BJ (cell line): ENCODE measurements around the gene DEAF1. TPM values are rescaled to one million over a fixed set of nuclear protein-coding genes. Genes with fewer than 3 reads are reported as not detected.

ENCODE experiments used
- CTCF ChIA-PET: fragments of 350-600 bp; formaldehyde crosslinking; extraction: SDS; loops from one replicate; lab custom pipeline; 2021; ENCODE audit warnings: antibody characterized with exemption, inconsistent platforms; lab: Yijun Ruan, JAX
- POLR2A ChIA-PET: fragments of 300-600 bp; sonication (Branson Sonifier 250); formaldehyde crosslinking; extraction: SDS; loops from one replicate; lab custom pipeline; 2021; ENCODE audit warnings: antibody characterized with exemption; lab: Charles Lee
- DNase-seq: peaks from one replicate; pipeline ENCODE4 v3.0.0-alpha.2; 2011; ENCODE audit warnings: low read depth
- H3K27me3 ChIP-seq: 2 replicates; pipeline ENCODE4 v1.6.0; 2011; ENCODE audit warnings: low read length; ENCODE audit not compliant: control insufficient read depth, insufficient read depth
- H3K36me3 ChIP-seq: 2 replicates; pipeline ENCODE4 v1.5.1; 2011; ENCODE audit warnings: low read length; ENCODE audit not compliant: control insufficient read depth, insufficient read depth
- H3K4me3 ChIP-seq: 2 replicates; pipeline ENCODE4 v1.5.1; 2011; ENCODE audit warnings: low read depth, mild to moderate bottlenecking, control low read depth, low read length
- CTCF ChIP-seq: IDR thresholded peaks from 2 replicates; pipeline ENCODE4 v1.5.1; 2011; ENCODE audit warnings: low read depth, mild to moderate bottlenecking, control low read depth, inconsistent platforms, low read length, moderate library complexity; ENCODE audit not compliant: insufficient read depth
- polyA plus RNA-seq: library from polyadenylated mRNA; depleted of rRNA; stranded (reverse); fragments of >200 nt; gene quantifications from 2 replicates; pipeline ENCODE4 v1.2.3, GENCODE V29; 2011

Gene DEAF1
- polyA plus RNA-seq, 1 experiment: 27.7 TPM

GRCh38 chr11:721247-721740, 26.3 kb upstream of the DEAF1 start:
- POLR2A ChIA-PET: no interaction called here
- CTCF ChIA-PET: interaction anchor here (1.4 to 4.4 kb wide), 4 partner anchors 24 to 167 kb away, joined by 4 to 18 read pairs (median 14); partner anchors contain the start of gene TALDO1

GRCh38 chr11:720642-721246, 25.7 kb upstream of the DEAF1 start:
- DNase-seq: no peak
- H3K27me3 ChIP-seq: no peaks in the 10 kb centered on the region
- CTCF ChIA-PET: interaction anchor here (1.2 to 1.4 kb wide), 2 partner anchors 23 to 202 kb away, joined by 3 to 4 read pairs; no protein-coding TSS in a partner anchor
- H3K4me3 ChIP-seq: no peak overlapping the region; the same call in none of the 2 replicates
- H3K36me3 ChIP-seq: peaks cover 4% of the 10 kb centered on the region
- no peak for TF ChIP-seq CTCF
- POLR2A ChIA-PET: no interaction called here

More at GRCh38 chr11:721247-721740, 26.3 kb upstream of the DEAF1 start:
- Histone ChIP-seq H3K27me3 (no peaks in the 10 kb centered on the region), H3K4me3 (no peak overlapping the region), H3K36me3 (peaks cover 4% of the 10 kb centered on the region)
- no peak for TF ChIP-seq CTCF
- no peak for DNase-seq

- Histone ChIP-seq H3K4me3 (no peak overlapping the region; the same call in 1 of the 2 replicates), H3K27me3 (no peaks in the 10 kb centered on the region), H3K36me3 (peaks cover 4% of the 10 kb centered on the region)
- no peak for DNase-seq
- CTCF ChIA-PET: interaction anchor here (0.6 to 2.5 kb wide), 5 partner anchors 8 to 201 kb away, joined by 3 to 9 read pairs (median 3); no protein-coding TSS in a partner anchor
- POLR2A ChIA-PET: no interaction called here
- TF ChIP-seq CTCF: no peak
Measured at GRCh38 chr11:720017-720641, 25.1 kb upstream of the DEAF1 start.

GRCh38 chr11:719214-720016, 24.4 kb upstream of the DEAF1 start:
- ChIA-PET CTCF (interaction anchor here (0.9 to 2.5 kb wide), 3 partner anchors 8 to 200 kb away, joined by 3 to 9 read pairs (median 3); no protein-coding TSS in a partner anchor), POLR2A (no interaction called here)
- H3K36me3 ChIP-seq: peaks cover 2% of the 10 kb centered on the region
- no peak for TF ChIP-seq CTCF
- DNase-seq: no peak
- H3K4me3 ChIP-seq: no peak overlapping the region
- H3K27me3 ChIP-seq: no peaks in the 10 kb centered on the region
